Retinal pigment epithelial cell (primary cell): ENCODE data around the gene DAZAP1.
A peak's percentile ranks its signal among the peaks of the same experiment; 100 is the strongest.
"Not testable (repeated sequence)": the region's sequence is repeated elsewhere in the genome, so short reads cannot be mapped to it uniquely, and the experiment has no call there.

Source experiments
- DNase-seq: peaks from one replicate; pipeline ENCODE4 v3.0.0-alpha.2; 2010; ENCODE audit warnings: low read depth
- H3K4me3 ChIP-seq: 2 replicates; pipeline ENCODE4 v1.5.1; 2011; ENCODE audit warnings: mild to moderate bottlenecking, low read length, control low read depth, moderate library complexity
- CTCF ChIP-seq: conservative IDR thresholded peaks from 2 replicates; pipeline ENCODE4 v1.5.1; 2011; ENCODE audit warnings: low read depth, low read length, control low read depth, inconsistent platforms

The DAZAP1 gene

GRCh38 chr19:1471515-1472160 lies 64.3 kb downstream of the DAZAP1 start:
- H3K4me3 ChIP-seq: no peak overlapping the region
- TF ChIP-seq CTCF: peak; percentile 21
- no peak for DNase-seq

- H3K4me3 ChIP-seq: no peak overlapping the region
- DNase-seq: no peak
- no peak for TF ChIP-seq CTCF
Observed at GRCh38 chr19:1472231-1473084, 65.1 kb downstream of the DAZAP1 start.

DNA sequence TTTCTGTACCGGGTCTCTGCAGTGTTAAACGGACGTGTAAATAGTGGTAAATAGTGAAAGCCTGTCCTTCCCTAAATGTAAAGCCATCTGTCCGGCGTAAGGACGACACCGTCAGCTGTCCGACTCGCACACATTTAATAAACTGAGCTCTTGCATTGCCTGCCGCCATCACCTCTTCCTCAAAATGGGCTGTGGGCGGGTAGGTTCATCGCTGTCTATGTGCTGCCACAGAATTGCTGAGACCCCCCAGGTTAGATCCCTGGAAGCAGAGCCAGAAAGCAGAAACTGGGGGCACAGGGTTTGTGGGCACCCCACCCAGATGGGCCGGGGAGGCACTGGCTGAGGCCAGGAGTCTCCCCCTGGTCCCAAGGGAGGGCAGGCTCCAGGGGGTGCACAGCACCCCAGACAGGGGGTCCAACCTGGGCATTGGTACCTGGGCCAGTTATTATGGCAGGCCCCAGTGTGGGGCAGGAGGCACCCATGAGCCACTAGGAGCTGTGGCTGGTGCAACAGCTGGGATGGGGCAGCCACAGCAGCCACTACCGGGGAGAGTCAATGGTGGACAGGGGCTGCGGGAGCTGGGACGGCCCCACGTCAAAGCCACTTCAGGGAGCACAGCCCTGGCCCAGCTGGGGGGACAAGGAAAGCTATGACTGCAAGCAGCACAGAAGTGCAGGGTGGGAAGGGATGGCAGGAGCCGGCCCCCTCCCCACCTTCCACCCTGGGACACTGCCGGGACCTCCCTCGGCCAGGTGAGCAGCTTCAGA lies 65.9 kb downstream of the DAZAP1 start:
- DNase-seq: no peak
- H3K4me3 ChIP-seq: no peak overlapping the region
- TF ChIP-seq CTCF: no peak

GRCh38 chr19:1474011-1474764 lies 66.8 kb downstream of the DAZAP1 start:
- no peak for TF ChIP-seq CTCF
- DNase-seq: no peak

DNA sequence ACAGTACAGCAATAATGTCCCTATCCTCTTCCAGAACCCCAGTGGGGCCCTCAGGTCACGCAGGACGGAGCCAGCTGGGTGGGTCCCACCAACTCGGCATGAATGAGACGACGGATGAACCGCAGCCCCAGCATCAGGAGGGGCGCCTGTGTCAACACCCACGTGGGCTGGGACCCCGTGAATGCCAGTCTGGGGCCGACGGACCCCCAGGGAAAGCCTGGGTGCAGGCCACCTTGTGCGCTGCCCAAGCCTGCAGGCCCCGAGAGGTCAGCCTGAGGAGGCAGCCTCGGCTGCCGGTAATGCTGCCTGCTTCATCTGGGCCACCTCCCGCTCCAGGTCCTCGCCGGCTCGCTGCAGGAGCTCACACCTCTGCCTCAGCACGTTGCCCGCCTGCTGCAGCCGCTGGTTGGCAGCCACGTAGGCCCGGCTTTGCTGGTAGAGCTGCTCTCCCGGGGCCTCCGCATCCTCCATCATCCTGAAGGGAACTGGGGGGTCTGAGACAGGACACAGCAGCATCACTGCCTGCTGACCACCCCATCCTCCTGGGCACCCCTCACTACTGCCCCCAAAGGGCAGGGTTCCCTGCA lies 67.5 kb downstream of the DAZAP1 start:
- TF ChIP-seq CTCF: no peak
- DNase-seq: no peak

More at GRCh38 chr19:1474011-1474764, 66.8 kb downstream of the DAZAP1 start:
- no peak overlapping the region for H3K4me3 ChIP-seq

GRCh38 chr19:1475751-1476437 lies 68.5 kb downstream of the DAZAP1 start:
- H3K4me3 ChIP-seq: no peak overlapping the region
- DNase-seq: no peak
- no peak for TF ChIP-seq CTCF

More for the DNA sequence above, 67.5 kb downstream of the DAZAP1 start:
- H3K4me3 ChIP-seq: no peak overlapping the region

GRCh38 chr19:1477056-1477455 lies 69.7 kb downstream of the DAZAP1 start:
- not testable (repeated sequence) for H3K4me3 ChIP-seq

More at GRCh38 chr19:1477056-1477455, 69.7 kb downstream of the DAZAP1 start:
- DNase-seq: not testable (repeated sequence)
